HepG2 (cell line): Measurements from ENCODE around the gene ATP6V1F. TPM values are rescaled to one million over a fixed set of nuclear protein-coding genes. Genes with fewer than 3 reads are reported as not detected.

Experiments
- ATAC-seq: fragments of 200-7000 bp; cut with Tn5 transposase; 3 replicates; pipeline ENCODE4 v1.9.1; 2020; ENCODE audit warnings: mild to moderate bottlenecking, moderate library complexity
- BruUV-seq: library from RNA; stranded (reverse); fragments of 400-500 nt; replicated peaks from 2 replicates; lab custom pipeline; 2021; lab: Mats Ljungman, UMichigan
- CTCF ChIA-PET: fragments of 300-600 bp; formaldehyde crosslinking; extraction: SDS; loops from one replicate; lab custom pipeline; 2021; ENCODE audit warnings: low total read pairs, inconsistent platforms, low intra/inter-chr PET ratio; lab: Yijun Ruan, JAX
- POLR2A ChIA-PET: fragments of 350-600 bp; sonication (Branson Sonifier 250); formaldehyde crosslinking; loops from one replicate; lab custom pipeline; 2020; ENCODE audit warnings: antibody characterized with exemption, inconsistent platforms; lab: Yijun Ruan, JAX
- DNase-seq: peaks from one replicate; pipeline ENCODE4 v3.0.0-alpha.2; 2015; ENCODE audit warnings: low spot score
- FAIRE-seq: peaks from 3 replicates; lab custom pipeline; 2011; peaks lifted over from hg19 to GRCh38; lab: Jason Lieb, UNC
- H2AFZ ChIP-seq: one replicate; pipeline ENCODE4 v1.6.1; 2011; ENCODE audit warnings: low read length, inconsistent platforms
- H3K27ac ChIP-seq: fragments of 300-600 bp; 3 replicates; pipeline ENCODE4 v1.8.0; 2011; ENCODE audit warnings: mixed run types, mild to moderate bottlenecking, mixed read lengths, low read length, inconsistent platforms; ENCODE audit not compliant: insufficient read depth; ENCODE audit errors: extremely low read length
- H3K27me3 ChIP-seq, 2 experiments: fragments of 200-600 bp in 1 of 2; 2 replicates in 1 of 2; 3 replicates in 1 of 2; pipeline versions ENCODE4 v1.6.0 to v1.8.0; 2011; ENCODE audit warnings: low read length in 2 of 2, mild to moderate bottlenecking in 2 of 2, moderate library complexity in 2 of 2, inconsistent platforms in 1 of 2; ENCODE audit not compliant: insufficient read depth in 2 of 2, control insufficient read depth in 1 of 2
- H3K36me3 ChIP-seq, 2 experiments: fragments of 200-600 bp in 1 of 2; replicated peaks in 1 of 2; 2 replicates in 1 of 2; 3 replicates in 1 of 2; pipeline versions ENCODE4 v1.5.1 to v1.8.0; 2011; ENCODE audit warnings: low read length in 2 of 2, inconsistent platforms in 1 of 2; ENCODE audit not compliant: insufficient read depth in 2 of 2, control insufficient read depth in 1 of 2
- H3K4me1 ChIP-seq: 2 replicates; pipeline ENCODE4 v1.5.1; 2012; ENCODE audit warnings: low read length, inconsistent platforms; ENCODE audit not compliant: insufficient read depth
- H3K4me2 ChIP-seq: 2 replicates; pipeline ENCODE4 v1.6.0; 2011; ENCODE audit warnings: low read depth, low read length, inconsistent platforms
- H3K4me3 ChIP-seq, 3 experiments: fragments of 200-600 bp in 1 of 3; sonication (generic), shearing (Covaris generic) in 1 of 3; replicated peaks in 1 of 3; 2 replicates each; pipeline ENCODE4 v1.5.1; 2011 to 2016; ENCODE audit warnings: low read length in 3 of 3, inconsistent platforms in 2 of 3, low read depth in 2 of 3, mild to moderate bottlenecking in 2 of 3, control low read depth in 1 of 3, mixed read lengths in 1 of 3; ENCODE audit not compliant: insufficient read depth in 1 of 3
- H3K79me2 ChIP-seq: one replicate; pipeline ENCODE4 v1.6.1; 2011; ENCODE audit warnings: low read length, inconsistent platforms; ENCODE audit not compliant: insufficient read depth
- H3K9ac ChIP-seq: 2 replicates; pipeline ENCODE4 v1.6.0; 2011; ENCODE audit warnings: mild to moderate bottlenecking, low read depth, low read length, inconsistent platforms; ENCODE audit not compliant: insufficient read depth
- H3K9me3 ChIP-seq: 2 replicates; pipeline ENCODE4 v1.5.1; 2012; ENCODE audit warnings: mild to moderate bottlenecking, low read length
- H4K20me1 ChIP-seq: 2 replicates; pipeline ENCODE4 v1.6.0; 2011; ENCODE audit warnings: inconsistent platforms, mild to moderate bottlenecking, low read length, moderate library complexity; ENCODE audit not compliant: insufficient read depth
- BHLHE40 ChIP-seq: IDR thresholded peaks from 2 replicates; pipeline ENCODE4 v1.6.1; 2011; ENCODE audit warnings: low read length, improper control_type of control experiment
- FOXC1 ChIP-seq: sonication (generic); formaldehyde crosslinking; IDR thresholded peaks from 2 replicates; pipeline ENCODE4 v1.8.0; 2022; ENCODE audit warnings: mild to moderate bottlenecking, missing genetic modification reagents, borderline replicate concordance
- HDAC2 ChIP-seq: sonication (generic); formaldehyde crosslinking; IDR thresholded peaks from 2 replicates; pipeline ENCODE4 v1.4.0; 2020; ENCODE audit warnings: missing genetic modification reagents
- JUN ChIP-seq: sonication (generic); formaldehyde crosslinking; IDR thresholded peaks from 2 replicates; pipeline ENCODE4 v1.4.0; 2020; ENCODE audit warnings: mild to moderate bottlenecking, missing genetic modification reagents
- LCORL ChIP-seq, 2 experiments: fragments of 450-650 bp in 1 of 2; sonication (generic) in 1 of 2; formaldehyde crosslinking in 1 of 2; IDR thresholded peaks; 2 replicates each; pipeline versions ENCODE4 v1.5.0 to v1.6.1; 2017 to 2020; ENCODE audit warnings: antibody characterized with exemption in 1 of 2, missing genetic modification reagents in 1 of 2
- MIXL1 ChIP-seq: IDR thresholded peaks from 2 replicates; pipeline ENCODE4 v1.6.1; 2016
- MTF1 ChIP-seq: sonication (generic); formaldehyde crosslinking; IDR thresholded peaks from 2 replicates; pipeline ENCODE4 v1.5.0; 2020; ENCODE audit warnings: missing genetic modification reagents
- YEATS4 ChIP-seq: sonication (generic); formaldehyde crosslinking; IDR thresholded peaks from 2 replicates; pipeline ENCODE4 v1.4.0; 2020; ENCODE audit warnings: missing genetic modification reagents, borderline replicate concordance
- ZFP41 ChIP-seq: sonication (generic); formaldehyde crosslinking; IDR thresholded peaks from 2 replicates; pipeline ENCODE4 v1.4.0; 2020; ENCODE audit warnings: mild to moderate bottlenecking, missing genetic modification reagents, borderline replicate concordance
- ZNF33B ChIP-seq: sonication (generic); formaldehyde crosslinking; IDR thresholded peaks from 2 replicates; pipeline ENCODE4 v1.5.1; 2020; ENCODE audit warnings: mild to moderate bottlenecking, missing genetic modification reagents
- ZNF547 ChIP-seq: sonication (generic); formaldehyde crosslinking; IDR thresholded peaks from 2 replicates; pipeline ENCODE4 v1.5.1; 2020; ENCODE audit warnings: mild to moderate bottlenecking, missing genetic modification reagents
- ZNF619 ChIP-seq: sonication (generic); formaldehyde crosslinking; IDR thresholded peaks from 2 replicates; pipeline ENCODE4 v1.4.0; 2020; ENCODE audit warnings: mild to moderate bottlenecking, missing genetic modification reagents
- ZNF660 ChIP-seq: sonication (generic); formaldehyde crosslinking; IDR thresholded peaks from 2 replicates; pipeline ENCODE4 v1.5.1; 2020; ENCODE audit warnings: mild to moderate bottlenecking, low read depth, missing genetic modification reagents, borderline replicate concordance
- ZNF883 ChIP-seq: sonication (generic); formaldehyde crosslinking; IDR thresholded peaks from 2 replicates; pipeline ENCODE4 v1.5.1; 2020; ENCODE audit warnings: mild to moderate bottlenecking, missing genetic modification reagents; ENCODE audit errors: not compliant biosample characterization
- WGBS: methylation state at CpG from one replicate; pipeline ENCODE4 v1.1.6; 2017; ENCODE audit warnings: low lambda C conversion rate; 5-methylcytosine and 5-hydroxymethylcytosine counted together
- in situ Hi-C: cut with HindIII; loops from 2 replicates; pipeline ENCODE4 v1.10.0; 2017; ENCODE audit warnings: low pct_unique_long_range_greater_than_20kb; ENCODE audit not compliant: extremely low pct_ligation_motif_present
- intact Hi-C: fragments of 100-400 bp; cut with micrococcal nuclease; formaldehyde crosslinking; loops from one replicate; pipeline ENCODE4 v1.10.0; 2022; ENCODE audit not compliant: unreplicated experiment
- polyA plus RNA-seq, 8 experiments: library from polyadenylated mRNA; depleted of rRNA in 3 of 8; stranded (reverse) in 7 of 8; unstranded in 1 of 8; fragments of >200 nt; fragmentation: Illumina TruSeq in 4 of 8; extraction: Trizol in 4 of 8; gene quantifications; 2 replicates each; pipeline versions ENCODE4 v1.2.1 to v1.2.3, GENCODE V29; 2011 to 2016; ENCODE audit warnings: low read depth in 4 of 8, missing spikeins in 1 of 8, mixed read lengths in 1 of 8; ENCODE audit not compliant: insufficient read depth in 1 of 8
- total RNA-seq, 5 experiments: library from RNA; depleted of rRNA; stranded (reverse); fragments of >200 nt; fragmentation: Illumina TruSeq; extraction: Trizol; gene quantifications; 2 replicates each; pipeline ENCODE4 v1.2.3, GENCODE V29; 2016; ENCODE audit warnings: low read depth in 1 of 5
- TF ChIP-seq, protein P1 (sequence below): sonication (generic); formaldehyde crosslinking; IDR thresholded peaks from 2 replicates; pipeline ENCODE4 v1.4.0; 2020; ENCODE audit warnings: missing genetic modification reagents, borderline replicate concordance
- TF ChIP-seq, protein P2 (sequence below): sonication (generic); formaldehyde crosslinking; conservative IDR thresholded peaks from 2 replicates; pipeline ENCODE4 v1.4.0; 2020; ENCODE audit warnings: missing genetic modification reagents

Gene ATP6V1F
- total and polyA plus RNA-seq, 2 of the 13 experiments (the other 11 are each of a cell fraction or from before 2014, with no cell fraction given): 87.2 to 132 TPM

DNA sequence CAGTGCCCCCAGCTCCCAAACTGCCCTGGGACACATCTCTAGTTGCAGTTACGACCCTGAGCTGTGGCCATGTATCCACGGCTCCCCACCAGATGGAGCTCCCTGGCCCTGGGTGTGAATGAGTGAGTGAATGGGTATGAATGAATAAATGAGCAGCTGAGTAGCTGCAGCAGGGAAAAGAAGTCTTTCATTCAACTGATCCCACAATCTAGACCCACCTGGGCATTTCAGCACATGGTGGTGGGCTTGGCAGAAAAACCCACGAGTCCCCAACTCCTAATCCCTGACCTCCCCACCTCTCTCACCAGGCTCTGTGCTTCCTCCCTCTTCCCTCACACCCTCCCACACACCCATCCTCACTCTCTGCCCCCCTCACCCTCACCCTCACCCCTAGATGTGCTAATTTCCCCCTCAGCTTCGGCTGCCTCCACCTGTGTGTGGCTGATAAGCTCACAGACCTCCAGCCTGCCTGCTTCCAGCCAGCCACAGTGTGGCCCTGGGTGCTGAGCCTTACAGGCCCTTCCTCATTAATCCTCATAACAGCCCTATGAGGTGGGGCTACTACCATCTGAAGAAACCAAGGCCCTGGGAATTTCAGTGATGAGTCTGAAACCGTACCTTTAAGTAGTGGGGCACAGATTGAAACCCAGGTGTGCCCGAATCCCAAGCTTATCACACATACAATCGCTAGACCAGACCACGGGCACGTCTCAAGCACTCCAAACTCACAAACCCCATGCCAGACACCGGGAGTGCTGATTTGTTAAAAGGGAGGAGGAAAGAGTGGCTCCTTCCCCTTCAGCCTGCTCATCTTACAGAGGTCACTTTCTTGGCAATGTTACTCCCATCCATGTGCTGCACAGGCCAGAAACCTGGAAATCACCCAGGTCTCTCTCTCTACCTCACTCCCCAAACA, 2.2 kb upstream of the ATP6V1F start (continued):
- no peak for TF ChIP-seq ZNF33B (CRISPR knock-in tag)
- TF ChIP-seq, protein P1, sequence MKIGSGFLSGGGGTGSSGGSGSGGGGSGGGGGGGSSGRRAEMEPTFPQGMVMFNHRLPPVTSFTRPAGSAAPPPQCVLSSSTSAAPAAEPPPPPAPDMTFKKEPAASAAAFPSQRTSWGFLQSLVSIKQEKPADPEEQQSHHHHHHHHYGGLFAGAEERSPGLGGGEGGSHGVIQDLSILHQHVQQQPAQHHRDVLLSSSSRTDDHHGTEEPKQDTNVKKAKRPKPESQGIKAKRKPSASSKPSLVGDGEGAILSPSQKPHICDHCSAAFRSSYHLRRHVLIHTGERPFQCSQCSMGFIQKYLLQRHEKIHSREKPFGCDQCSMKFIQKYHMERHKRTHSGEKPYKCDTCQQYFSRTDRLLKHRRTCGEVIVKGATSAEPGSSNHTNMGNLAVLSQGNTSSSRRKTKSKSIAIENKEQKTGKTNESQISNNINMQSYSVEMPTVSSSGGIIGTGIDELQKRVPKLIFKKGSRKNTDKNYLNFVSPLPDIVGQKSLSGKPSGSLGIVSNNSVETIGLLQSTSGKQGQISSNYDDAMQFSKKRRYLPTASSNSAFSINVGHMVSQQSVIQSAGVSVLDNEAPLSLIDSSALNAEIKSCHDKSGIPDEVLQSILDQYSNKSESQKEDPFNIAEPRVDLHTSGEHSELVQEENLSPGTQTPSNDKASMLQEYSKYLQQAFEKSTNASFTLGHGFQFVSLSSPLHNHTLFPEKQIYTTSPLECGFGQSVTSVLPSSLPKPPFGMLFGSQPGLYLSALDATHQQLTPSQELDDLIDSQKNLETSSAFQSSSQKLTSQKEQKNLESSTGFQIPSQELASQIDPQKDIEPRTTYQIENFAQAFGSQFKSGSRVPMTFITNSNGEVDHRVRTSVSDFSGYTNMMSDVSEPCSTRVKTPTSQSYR: no peak
- no peak for TF ChIP-seq MTF1
- TF ChIP-seq ZFP41 (CRISPR knock-in tag): no peak

DNA sequence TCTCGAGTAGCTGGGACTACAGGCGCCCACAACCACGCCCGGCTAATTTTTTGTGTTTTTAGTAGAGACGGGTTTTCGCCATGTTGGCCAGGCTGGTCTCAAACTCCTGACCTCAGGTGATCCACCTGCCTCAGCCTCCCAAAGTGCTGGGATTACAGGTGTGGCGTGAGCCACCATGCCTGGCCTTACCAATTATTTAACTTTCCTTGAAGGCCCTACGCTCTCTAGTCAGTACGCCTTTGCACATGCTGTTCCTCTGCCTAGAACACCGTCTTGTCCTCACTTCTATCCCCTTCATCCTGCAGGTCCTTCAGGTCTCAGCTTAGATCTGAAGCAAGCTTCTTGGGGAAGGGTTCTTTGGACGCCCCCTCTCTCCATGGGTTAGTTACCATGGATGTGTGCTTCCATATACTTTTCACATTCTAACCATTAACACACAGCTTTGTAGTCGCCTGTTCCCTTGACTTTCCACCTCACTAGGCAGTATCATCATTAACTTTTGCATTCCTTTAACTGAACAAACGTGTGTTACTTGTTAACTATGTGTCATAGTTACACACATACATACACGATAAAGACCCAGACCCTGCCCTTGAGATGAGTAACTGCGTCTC, 592 bp upstream of the ATP6V1F start:
- Histone ChIP-seq H2AFZ (peak overlapping the region; percentile 95), H3K4me2 (peak overlapping the region; percentile 83), H3K27ac (no peak overlapping the region), H3K4me3 (peak overlapping the region; percentile 36 to 91 (median 52)), H3K36me3 (peaks cover 0 to 5% of the 10 kb centered on the region in 2 experiments; a peak in 2 of 5 replicates), H3K27me3 (peaks cover 0 to 10% of the 10 kb centered on the region in 2 experiments; a peak in 4 of 5 replicates), H4K20me1 (no peaks in the 10 kb centered on the region; the same call in 1 of the 2 replicates), H3K9me3 (no peaks in the 10 kb centered on the region), H3K9ac (peak overlapping the region; percentile 33; the same call in 1 of the 2 replicates), H3K4me1 (peaks cover 15% of the 10 kb centered on the region), H3K79me2 (peaks cover 11% of the 10 kb centered on the region)
- ChIA-PET CTCF (no interaction called here), POLR2A (interaction anchor here (1.4 to 2.5 kb wide), 3 partner anchors 11 to 34 kb away, joined by 3 to 12 read pairs (median 7); no protein-coding TSS in a partner anchor)
- no TSS peak for BruUV-seq
- WGBS: 71% methylated on average over 15 of the region's 15 CpGs
- no peak for FAIRE-seq
- intact Hi-C loops (loop anchor here (10.0 kb wide), 1 partner anchor 77 kb away; no protein-coding TSS in a partner anchor), in situ Hi-C loops (no loop called here)
- DNase-seq: no peak
- ATAC-seq: no peak; the same call in 2 of the 3 replicates
- TF ChIP-seq JUN (CRISPR knock-in tag) (no peak), ZNF619 (CRISPR knock-in tag) (no peak), MIXL1 (CRISPR knock-in tag) (no peak), LCORL (IDR thresholded peaks at IDR 0.05) (no peak), LCORL (CRISPR knock-in tag; IDR thresholded peaks at IDR 0.05) (peak; percentile 11; the same call in 1 of the 2 replicates), ZNF547 (CRISPR knock-in tag) (0 out of 2 replicates have a peak, but pooled peaks have one; percentile 13), BHLHE40 (no peak), YEATS4 (0 out of 2 replicates have a peak, but pooled peaks have one; percentile 4), ZNF660 (CRISPR knock-in tag) (no peak), ZNF883 (CRISPR knock-in tag) (no peak), FOXC1 (0 out of 2 replicates have a peak, but pooled peaks have one; percentile 30), HDAC2 (0 out of 2 replicates have a peak, but pooled peaks have one; percentile 6)
- TF ChIP-seq, protein P2, sequence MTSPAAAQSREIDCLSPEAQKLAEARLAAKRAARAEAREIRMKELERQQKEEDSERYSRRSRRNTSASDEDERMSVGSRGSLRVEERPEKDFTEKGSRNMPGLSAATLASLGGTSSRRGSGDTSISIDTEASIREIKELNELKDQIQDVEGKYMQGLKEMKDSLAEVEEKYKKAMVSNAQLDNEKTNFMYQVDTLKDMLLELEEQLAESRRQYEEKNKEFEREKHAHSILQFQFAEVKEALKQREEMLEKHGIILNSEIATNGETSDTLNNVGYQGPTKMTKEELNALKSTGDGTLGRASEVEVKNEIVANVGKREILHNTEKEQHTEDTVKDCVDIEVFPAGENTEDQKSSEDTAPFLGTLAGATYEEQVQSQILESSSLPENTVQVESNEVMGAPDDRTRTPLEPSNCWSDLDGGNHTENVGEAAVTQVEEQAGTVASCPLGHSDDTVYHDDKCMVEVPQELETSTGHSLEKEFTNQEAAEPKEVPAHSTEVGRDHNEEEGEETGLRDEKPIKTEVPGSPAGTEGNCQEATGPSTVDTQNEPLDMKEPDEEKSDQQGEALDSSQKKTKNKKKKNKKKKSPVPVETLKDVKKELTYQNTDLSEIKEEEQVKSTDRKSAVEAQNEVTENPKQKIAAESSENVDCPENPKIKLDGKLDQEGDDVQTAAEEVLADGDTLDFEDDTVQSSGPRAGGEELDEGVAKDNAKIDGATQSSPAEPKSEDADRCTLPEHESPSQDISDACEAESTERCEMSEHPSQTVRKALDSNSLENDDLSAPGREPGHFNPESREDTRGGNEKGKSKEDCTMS (CRISPR knock-in tag): 0 out of 2 replicates have a peak, but pooled peaks have one; percentile 50
